ENCODE measurements around the gene SHQ1.
"Not testable (repeated sequence)": the region's sequence is repeated elsewhere in the genome, so short reads cannot be mapped to it uniquely, and the experiment has no call there.

The SHQ1 gene

DNA sequence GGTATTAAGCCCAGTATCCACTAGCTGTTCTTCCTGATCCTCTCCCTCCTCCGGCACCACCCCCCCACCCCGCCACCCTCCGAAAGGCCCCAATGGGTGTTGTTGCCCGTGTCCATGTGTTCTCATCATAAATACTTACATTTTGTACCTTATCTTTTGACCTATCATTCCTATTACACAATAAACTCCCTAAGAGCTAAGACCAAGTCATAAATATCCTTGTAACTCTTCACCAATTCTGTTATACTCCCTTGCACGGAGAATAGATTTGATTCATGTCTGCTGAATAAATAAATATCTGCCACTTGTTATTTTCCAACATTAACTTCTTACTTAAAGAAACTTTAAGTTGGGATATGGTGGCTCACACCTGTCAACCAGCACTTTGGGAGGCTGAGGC is 43.9 kb downstream of the SHQ1 start:
- in situ Hi-C loops (cut with MboI; ENCODE audit: low sequenced_read_pairs): loop anchor here (25.0 kb wide), 1 partner anchor 1092 kb away; no protein-coding TSS in a partner anchor

DNA sequence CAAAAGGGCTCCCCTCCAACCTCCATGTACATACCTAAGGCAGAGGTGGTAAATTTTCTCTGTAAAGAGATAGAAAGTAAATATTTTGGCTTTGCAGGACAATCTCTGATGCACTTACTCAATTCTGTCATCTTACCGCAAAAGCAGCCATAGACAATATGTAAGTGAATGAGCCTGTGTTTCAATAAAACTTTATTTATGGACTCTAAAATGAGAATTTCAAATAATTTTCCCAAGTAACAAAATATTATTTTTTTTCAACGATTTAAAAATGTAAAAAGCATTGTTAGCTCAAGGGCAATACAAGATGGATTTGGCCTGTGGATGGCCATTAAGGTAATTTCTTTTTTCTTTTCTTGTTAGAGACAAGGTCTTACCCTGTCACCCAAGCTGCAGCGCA is 44.7 kb downstream of the SHQ1 start:
- in situ Hi-C loops (cut with MboI; ENCODE audit: low sequenced_read_pairs): loop anchor here (25.0 kb wide), 1 partner anchor 1091 kb away; no protein-coding TSS in a partner anchor

DNA sequence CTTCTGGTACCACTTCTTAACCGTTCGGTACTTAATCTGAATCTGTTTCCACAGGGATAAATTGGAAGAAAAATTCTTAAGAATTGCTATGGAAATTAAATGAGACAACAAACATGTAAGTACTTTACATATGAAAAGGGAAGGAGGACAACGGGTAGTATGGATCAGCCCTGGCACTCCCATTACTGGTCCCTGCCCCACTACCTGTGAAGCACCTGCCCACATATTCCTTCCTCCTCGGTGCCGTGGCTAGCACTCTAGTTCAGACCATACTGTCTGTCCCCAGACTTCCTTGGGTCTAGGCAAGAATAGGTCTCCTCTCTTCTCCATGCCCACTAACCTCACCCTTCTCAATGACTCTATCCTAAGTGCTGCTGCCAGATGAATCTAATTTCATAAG is 46.2 kb downstream of the SHQ1 start:
- in situ Hi-C loops (cut with MboI; ENCODE audit: low sequenced_read_pairs): loop anchor here (25.0 kb wide), 1 partner anchor 1090 kb away; no protein-coding TSS in a partner anchor

DNA sequence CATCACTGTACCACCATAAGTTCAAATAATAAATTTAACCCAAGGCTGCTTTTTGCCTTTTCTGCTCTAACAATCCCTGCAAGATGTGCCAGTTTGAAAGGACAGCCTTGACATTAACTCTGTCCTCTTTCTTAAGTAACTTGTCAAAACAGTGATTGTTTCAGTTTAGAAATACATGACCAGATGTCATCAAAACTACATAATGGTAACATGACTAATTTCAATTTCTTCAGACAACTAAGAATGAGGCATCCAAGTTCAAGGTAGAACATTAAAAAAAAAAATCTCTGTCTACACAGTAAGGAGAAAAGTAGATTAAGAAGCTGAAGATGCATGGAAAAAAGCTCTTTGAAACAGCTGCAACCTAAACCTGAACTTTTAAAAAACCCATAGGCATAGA is 47.4 kb downstream of the SHQ1 start:
- in situ Hi-C loops (cut with MboI; ENCODE audit: low sequenced_read_pairs): loop anchor here (25.0 kb wide), 1 partner anchor 1089 kb away; no protein-coding TSS in a partner anchor

DNA sequence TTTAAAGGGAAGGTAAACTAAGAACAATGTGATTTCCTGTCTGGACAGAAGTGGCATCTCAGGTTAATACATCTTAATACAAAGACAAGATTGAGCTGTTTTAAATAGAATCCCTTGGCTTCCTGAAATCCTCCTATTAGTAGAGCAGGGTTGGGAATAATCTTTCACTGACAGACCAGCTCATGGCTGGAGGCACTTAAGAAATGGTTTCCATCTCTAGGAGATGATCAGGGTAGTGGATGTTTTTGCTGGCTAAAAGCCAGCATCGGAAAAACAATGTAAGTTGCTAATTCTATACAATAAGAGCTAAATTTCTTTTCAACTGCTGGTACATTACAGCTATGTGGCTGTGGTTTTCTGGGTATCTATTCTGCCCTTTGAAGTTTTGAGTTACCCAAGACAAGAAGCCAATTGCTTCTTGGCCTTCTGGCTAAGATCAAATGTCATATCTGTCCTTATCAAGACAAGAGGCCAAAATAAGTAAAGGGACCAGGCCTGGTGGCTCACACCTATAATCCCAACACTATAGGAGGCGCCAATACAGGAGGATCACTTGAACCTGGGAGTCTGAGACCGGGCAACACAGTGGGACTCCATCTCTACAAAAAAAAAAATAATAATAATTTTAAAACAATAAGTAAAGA is 49.6 kb downstream of the SHQ1 start:
- in situ Hi-C loops (cut with MboI; ENCODE audit: low sequenced_read_pairs): no loop called here

DNA sequence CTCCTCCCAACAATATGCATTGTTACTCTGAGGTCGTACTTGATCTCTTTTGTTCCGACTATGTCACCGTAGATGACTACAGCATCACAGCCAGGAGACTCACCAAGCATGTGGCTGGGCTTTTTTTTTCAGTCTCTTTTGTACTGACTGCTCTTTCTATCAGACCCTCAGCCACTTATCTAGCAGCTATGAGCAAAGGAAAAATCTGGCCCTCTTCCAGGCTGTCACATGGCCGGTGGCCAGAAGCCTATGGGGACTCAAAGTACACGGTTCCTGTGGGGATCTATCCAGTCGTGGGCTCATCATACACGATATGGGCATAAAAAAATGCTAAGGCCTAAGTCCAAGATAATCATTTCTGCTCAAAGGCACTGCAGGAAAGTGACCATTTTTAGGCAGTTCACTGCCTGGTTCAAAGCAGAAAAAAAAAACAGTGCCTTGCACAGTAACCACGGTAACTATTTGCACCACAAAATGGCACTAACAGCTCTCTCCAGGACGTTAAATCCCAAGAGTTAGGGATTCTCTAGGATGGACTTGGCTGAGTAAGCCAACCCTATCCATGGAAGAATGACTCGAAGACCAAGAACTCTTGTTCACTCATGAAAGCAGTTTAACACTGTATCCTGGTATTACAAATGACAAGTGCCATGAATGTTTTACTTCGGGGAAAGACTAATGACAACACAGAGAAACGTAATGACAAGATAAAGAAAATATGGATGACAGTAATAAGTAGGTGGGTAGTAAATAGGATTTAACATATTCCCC is 50.3 kb downstream of the SHQ1 start:
- in situ Hi-C loops (cut with MboI; ENCODE audit: low sequenced_read_pairs): no loop called here

DNA sequence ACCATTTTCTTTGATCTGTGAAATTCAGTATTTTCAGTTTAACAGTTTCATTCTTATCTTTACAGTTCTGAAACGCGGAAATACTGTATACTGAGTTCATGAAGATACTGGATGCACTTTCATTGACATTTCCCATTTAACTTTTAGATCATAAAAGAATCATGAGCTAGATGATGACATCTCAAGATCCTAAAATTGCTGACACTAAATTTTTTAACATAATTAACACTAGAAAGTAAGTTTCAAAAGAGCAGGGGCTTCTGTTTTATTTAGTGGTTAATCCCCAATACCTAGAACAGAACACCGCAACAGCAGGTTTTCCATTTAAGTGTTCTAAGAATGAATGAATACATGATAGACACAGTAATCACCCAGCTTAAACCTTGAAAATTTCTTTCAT is 54.2 kb downstream of the SHQ1 start:
- in situ Hi-C loops (cut with MboI; ENCODE audit: low sequenced_read_pairs): no loop called here

DNA sequence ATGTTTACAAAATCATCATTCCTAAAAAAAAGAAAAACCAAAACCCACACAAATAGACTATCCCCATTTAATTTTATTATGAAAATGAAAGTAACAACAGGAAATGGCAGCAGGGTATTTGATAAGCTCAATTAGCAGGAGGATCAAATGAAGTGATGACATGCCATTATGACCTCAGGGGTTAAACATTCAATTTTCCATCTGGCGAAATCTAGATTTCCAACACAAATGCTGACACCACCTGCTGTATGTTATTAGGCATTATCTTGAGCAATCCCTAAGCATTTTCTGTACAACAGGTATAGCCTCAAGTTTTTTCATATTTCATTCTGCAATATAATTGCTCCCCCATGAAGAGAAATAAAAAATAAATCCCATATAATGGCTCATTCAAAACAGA is 57.1 kb downstream of the SHQ1 start:
- in situ Hi-C loops (cut with MboI; ENCODE audit: low sequenced_read_pairs): no loop called here

DNA sequence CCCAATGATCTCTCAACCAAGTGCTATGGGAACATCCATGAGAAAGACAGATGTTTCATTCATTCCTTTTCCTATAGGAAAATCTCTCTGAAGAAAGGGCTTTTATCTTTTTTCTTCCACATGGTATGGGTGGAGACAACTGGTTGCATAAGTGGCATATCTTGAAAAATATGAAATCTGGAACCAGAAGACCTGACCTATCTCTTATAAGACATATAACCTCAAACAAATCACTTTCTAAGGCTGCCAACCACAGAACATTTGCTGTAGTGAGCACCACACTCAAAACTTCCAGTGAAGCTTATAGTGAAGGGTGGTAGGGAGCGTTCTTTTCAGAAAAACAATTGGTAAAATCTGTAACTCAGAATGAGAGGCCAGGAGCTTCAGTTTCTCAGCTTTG is 58.5 kb downstream of the SHQ1 start:
- in situ Hi-C loops (cut with MboI; ENCODE audit: low sequenced_read_pairs): no loop called here

DNA sequence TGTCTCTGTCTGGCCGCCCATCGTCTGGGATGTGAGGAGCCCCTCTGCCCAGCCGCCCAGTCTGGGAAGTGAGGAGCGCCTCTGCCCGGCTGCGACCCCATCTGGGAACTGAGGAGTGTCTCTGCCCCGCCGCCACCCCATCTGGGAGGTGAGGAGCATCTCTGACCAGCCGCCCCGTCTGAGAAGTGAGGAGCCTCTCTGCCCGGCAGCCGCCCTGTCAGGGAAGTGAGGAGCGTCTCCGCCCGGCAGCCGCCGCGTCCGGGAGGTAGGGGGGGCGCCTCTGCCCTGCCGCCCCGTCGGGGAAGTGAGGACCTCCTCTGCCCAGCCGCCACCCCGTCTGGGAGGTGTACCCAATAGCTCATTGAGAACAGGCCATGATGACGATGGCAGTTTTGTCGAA is 60.0 kb downstream of the SHQ1 start:
- in situ Hi-C loops (cut with MboI; ENCODE audit: low sequenced_read_pairs): not testable (repeated sequence)

DNA sequence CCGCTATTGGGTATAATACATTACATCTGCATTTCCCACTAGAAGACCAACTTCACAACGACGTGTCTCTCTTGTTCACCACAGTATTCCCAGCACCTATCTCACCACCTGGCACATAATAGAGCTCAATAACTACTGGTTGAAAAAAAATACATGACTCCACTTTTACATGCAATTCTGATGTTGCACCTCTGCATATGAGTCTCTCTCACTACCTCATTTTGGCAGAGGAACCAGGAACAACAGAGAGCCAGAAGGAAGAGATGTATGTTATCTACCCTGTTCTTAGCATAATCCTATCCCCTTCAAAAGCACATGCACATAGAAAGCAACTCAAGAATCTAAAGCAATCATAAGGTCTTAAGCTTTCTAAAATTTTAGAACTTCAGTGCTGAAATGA is 61.6 kb downstream of the SHQ1 start:
- in situ Hi-C loops (cut with MboI; ENCODE audit: low sequenced_read_pairs): no loop called here

DNA sequence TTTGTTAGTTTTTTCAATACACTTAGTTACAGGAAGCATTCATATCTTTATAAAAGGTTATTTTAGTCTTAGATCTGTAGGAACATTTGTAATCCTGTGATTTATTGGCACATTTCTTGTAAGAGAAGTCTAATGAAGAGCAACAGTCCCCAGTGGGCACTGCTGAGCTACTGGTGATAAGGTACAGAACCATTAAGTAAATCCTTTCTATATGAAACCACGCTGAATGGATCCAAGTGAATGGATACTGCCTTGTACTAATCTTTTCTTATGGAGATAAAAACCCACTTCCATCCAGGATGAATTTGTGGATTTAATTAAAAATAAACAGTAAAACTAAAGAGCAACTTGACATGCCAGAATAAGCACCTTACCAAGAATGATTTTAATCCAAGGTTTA is 64.0 kb downstream of the SHQ1 start:
- in situ Hi-C loops (cut with MboI; ENCODE audit: low sequenced_read_pairs): no loop called here

DNA sequence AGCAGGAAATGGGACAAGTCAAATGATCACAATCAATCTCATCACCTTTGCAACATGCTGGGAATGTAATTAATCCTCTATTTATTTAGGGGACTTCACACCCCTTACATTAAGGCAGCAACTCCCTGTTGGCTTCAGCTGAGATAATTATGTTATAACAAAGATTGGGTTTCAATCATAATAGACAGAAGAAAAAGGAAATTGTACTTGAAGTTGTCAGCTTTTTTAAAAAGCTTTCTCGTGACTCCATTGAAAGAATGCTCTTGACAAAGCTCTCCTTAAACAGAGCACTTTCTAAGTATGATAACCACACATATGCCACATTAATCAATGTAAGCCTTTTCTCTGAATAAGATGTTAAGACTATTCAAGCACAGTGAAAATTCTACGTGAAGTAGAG is 65.7 kb downstream of the SHQ1 start:
- in situ Hi-C loops (cut with MboI; ENCODE audit: low sequenced_read_pairs): no loop called here

DNA sequence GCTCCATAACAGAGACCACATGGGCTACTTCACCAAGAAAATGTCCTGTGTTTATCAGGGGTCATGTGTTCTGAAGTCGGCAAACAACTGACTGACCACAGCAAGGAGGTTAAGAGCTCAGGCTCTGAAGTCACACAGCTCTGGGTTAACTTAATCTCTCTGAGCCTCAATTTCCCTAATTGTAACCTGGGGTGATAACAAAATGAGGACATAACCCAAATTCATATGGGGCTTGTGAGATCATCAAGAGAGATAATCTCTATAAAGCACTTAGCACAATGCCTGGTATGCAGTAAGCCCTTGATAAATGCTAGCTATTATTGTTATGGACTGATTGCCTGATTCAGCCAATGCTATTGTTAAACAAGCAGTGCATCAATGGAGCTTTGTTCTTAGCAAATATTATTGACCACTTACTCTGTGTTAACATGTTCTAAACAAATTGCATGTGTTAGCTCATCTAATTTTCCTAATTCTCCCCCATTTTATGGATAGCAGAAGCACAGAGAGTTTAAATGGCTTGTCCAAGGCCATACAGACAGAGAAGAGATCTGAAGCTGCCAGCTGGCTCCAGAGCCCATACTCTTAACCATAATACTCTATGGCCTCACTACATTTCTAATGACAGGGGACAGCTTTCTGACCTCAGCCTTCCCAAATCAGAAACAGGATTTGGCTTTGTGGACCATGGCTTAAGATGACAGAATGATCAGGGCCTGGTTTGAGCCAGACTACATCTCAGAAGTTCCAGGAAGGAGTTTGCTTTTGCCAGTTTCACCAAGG is 78.3 kb downstream of the SHQ1 start:
- in situ Hi-C loops (cut with MboI; ENCODE audit: low sequenced_read_pairs): no loop called here

DNA sequence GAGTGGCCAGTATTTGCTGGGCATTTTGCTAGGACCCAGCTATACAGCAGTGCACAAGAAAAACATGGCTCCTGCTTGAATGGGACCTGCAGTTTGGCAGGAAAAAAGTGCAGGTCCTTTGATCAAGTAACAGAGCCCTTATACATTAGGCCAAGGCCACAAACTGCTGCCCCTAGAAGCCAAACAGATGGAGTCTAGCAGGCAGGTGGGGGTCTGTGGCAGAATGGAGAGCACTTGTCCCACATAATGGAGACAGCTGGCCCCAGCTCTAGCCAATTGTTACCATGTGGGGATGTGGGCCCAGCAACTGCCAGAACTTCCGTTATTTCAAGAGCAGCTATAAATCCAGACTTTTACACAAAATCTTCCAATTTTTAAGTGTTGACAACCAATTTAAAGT is 79.3 kb downstream of the SHQ1 start:
- in situ Hi-C loops (cut with MboI; ENCODE audit: low sequenced_read_pairs): no loop called here

DNA sequence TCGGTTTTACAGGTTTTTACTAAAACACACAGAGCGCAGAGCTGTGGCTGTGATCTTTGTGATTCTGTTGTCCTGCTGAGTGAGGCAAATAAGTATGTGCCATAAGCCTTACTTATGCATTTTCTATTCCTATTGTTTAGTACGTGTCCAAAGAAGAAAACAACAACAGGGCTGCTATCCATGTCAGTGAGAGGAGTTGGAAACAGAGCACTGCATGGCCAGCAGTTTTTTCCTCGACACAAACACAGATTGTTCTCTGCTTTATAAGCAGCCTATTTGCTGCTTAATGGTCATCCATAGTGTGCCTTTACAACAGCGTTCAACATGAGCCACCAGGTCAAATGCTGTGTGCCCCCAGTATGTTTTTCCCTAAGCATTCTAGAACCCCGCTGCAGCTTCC is 79.8 kb downstream of the SHQ1 start:
- in situ Hi-C loops (cut with MboI; ENCODE audit: low sequenced_read_pairs): no loop called here

DNA sequence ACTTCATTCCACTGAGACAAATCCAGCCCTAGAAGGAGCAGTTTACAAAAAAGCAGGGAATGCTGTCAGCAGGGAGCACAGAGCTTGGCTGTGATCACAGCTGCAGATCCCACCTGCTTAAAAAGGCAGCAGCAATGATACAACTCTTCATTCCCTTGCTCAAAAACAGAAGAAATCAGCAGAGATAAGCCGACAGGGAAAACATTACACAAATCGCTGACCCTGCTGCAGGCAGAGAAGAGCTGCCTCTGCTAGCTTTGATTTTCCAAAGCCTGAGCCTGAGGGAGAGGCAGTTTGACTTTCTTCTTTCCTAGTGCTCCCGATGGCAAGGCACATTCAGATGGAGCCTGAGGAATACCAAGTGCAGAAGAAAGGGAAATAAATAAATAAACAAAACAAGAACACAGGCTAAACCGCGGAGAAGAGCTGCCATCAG is 80.2 kb downstream of the SHQ1 start:
- in situ Hi-C loops (cut with MboI; ENCODE audit: low sequenced_read_pairs): no loop called here

DNA sequence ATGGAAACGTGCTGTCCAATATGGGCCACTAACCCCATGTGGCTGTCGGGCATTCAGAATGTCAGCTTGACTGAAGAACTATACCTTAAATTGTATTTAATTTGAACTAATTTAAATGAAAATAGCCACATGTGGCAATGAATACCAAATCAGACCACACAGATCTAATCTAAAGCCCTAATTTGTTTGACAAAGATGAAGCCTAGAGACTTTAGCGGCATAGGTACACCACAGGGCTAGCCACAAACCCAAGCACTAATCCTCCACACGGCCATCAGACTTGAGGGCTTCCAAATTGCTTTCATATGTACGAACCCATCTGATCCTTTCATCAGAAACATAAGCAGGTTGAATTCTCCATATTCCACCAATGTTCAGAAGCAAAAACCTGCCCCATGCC is 81.4 kb downstream of the SHQ1 start:
- in situ Hi-C loops (cut with MboI; ENCODE audit: low sequenced_read_pairs): no loop called here

DNA sequence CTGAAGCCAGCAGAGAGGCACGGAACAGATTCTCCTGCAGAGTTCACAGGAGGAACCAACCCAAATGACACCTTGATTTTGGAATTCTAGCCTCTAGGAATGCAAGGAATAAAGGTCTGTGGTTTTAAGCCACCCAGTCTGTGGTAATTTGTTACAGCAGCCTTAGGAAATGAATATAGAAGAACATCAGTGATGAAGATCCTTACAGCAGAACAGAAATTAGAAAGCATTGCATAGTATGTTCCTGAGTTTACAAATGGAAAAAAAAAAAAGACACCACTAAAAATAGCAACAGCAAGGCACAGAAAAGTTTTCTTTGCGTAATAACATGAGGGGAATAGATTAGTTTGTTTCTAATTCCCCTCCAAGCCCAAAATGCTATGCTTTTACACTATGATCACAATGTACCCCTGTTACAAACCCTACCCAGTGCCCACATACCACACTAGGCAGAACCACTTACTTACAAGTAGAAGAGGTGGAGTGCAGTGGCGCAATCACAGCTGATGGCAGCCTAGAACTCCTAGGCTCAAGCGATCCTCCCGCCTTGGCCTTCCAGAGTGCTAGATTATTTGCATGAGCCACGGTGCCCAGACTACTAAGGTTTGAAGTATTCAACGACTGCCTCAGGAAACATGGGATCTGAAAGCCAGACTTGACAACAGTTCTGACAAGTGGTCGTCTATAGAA is 84.3 kb downstream of the SHQ1 start:
- in situ Hi-C loops (cut with MboI; ENCODE audit: low sequenced_read_pairs): no loop called here

DNA sequence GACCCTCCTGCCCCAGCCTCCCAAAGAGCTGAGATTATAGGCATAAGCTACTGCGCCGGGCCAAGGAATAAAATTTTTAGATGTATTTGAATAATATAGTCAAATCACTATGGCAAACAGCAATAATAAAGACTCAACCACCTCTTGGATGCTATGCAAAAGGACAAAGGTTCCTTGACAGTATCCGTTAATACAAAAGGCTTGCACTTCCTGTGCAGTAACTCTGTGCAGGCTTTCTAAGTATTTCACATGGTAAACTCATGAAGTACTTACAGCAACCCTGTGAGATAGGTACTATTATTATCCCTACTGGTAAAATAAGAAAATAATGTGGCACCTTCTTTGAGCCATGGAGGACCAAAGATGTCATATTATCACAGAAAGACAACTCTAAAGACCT is 86.8 kb downstream of the SHQ1 start:
- in situ Hi-C loops (cut with MboI; ENCODE audit: low sequenced_read_pairs): no loop called here

DNA sequence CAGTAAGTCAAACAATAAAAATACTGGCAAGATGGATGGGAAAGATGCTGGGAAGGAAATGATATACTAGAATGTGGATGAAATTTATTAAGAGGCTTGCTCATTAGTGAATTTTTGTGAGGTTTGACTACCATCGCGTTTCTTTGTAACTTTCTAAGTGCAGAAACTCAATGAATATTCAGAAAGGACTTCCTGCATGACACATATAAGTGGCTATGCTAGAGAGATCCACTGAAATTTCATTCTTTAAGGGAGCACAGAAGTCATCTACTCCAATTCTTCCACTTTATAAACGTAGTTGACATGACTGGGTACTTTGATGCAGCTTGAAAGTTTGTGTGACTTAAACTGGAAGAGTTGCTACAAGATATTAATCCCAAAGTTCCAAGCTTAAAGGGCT is 88.0 kb downstream of the SHQ1 start:
- in situ Hi-C loops (cut with MboI; ENCODE audit: low sequenced_read_pairs): no loop called here

Measured in HL-60/S4 treated with retinoic acid at 250 ng/mL for 4 days and 3 days (cell line).